GM19397 (cell line): ENCODE data around the gene ABCA2.

ENCODE experiments used
- ATAC-seq: cut with Tn5 transposase; IDR thresholded peaks from one replicate; pipeline ENCODE4 v1.9.1; 2021; ENCODE audit warnings: mild to moderate bottlenecking, moderate library complexity; ENCODE audit not compliant: unreplicated experiment

ABCA2 gene

DNA sequence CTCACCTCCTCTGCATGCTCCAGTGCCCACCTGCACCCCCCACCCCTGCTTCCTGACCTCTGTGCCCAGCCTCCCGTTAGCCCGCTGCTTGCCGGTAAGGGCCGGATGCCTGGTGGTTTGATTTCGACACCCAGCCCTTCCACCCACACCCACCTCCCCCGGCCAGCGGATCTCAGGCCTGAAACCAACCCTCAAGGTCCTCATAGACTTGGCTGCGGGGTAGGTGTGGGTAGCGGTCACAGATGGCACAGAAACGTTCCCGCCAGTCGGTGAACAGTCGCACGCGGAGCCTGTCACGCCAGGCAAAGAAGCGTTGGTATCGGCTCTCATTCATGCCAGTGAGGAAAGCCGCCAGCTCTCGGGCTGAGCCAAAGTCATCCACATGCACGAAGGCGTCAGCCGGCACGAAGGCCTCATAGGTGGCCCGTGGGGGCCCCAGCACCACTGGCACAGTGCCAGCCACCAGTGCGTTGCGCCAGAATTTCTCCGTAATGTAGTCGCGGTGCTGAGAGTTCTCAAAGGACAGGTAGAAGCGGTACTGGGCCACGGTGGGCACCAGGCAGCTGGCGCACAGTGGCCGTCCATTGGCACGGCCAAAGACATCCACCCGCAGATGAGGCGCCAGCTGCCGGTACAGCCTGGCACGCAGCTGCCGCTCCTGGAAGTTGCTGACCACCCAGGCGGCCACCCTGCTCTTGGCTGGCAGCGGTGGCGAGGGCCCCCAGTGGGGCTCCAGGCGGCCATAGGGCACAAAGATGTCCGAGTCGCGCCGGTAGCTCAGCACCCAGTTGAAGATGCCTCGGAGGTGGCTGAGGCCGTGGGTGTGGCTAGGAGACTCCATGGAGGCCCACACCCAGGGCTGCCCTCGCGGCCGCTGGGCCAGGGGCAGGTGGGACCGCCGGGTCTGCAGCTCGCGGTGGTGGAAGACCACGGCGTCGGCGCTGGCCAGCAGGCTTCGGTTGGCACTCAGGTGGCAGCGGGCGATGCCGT lies 2.8 kb upstream of the ABCA2 start:
- ATAC-seq: no peak

DNA sequence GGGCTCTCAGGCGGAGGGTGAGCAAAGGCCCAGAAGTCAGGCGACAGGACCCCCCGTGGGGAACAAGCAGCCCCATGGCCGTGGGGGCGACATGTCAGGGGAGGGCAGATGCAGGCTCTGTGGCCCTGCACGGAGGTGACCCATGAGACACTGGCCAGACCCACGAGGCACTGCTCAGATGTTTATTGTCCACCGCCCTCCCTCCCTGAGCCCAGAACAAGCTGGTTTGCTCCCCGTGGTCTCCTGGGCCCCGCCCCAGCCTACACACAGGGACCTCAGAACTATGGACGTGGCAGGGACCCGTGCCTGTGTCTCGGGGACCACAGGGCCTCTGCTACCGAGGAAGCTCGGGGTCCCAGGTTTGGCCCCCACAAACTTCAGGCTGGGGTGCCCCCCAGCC lies 2.0 kb upstream of the ABCA2 start:
- no peak for ATAC-seq

DNA sequence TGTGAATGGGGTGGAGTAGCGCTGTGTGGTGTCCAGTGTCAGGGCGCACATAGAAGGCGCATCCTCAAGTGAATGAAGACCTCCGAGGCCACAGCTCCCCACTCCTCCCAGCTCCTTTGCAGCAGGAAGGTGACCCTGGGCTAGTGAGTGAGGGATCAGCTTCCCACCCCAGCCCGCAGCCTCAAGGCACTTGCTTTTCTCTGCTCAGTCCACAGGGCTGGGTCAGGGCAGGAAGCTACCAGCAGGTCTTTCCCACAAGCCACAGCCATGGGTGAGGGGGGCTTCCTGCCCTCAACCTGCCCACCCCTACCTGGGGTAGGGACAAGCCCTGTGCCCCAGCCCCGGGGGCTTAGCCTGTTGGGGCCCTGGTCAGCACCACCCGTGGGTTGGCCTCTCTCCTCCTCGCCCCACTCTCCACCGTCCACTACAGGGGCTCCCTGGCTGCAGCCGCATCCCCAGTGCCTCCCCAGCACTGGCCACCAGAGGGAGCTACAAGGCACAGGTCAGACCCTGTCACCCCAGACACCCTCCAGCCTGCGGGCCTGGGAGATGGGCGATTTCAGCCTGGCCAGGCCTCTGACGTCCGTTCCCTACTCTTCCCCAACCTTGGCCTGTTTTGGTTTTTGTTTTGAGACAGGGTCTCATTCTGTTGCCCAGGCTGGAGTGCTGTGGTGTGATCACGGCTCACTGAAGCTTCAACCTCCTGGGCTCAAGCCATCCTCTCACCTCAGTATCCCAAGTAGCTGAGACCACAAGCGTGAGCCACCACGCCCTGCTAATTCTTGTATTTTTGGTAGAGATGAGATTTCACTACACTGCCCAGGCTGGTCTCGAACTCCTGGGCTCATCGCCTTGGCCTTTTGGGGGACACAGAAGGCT lies 1.3 kb upstream of the ABCA2 start:
- no peak for ATAC-seq

DNA sequence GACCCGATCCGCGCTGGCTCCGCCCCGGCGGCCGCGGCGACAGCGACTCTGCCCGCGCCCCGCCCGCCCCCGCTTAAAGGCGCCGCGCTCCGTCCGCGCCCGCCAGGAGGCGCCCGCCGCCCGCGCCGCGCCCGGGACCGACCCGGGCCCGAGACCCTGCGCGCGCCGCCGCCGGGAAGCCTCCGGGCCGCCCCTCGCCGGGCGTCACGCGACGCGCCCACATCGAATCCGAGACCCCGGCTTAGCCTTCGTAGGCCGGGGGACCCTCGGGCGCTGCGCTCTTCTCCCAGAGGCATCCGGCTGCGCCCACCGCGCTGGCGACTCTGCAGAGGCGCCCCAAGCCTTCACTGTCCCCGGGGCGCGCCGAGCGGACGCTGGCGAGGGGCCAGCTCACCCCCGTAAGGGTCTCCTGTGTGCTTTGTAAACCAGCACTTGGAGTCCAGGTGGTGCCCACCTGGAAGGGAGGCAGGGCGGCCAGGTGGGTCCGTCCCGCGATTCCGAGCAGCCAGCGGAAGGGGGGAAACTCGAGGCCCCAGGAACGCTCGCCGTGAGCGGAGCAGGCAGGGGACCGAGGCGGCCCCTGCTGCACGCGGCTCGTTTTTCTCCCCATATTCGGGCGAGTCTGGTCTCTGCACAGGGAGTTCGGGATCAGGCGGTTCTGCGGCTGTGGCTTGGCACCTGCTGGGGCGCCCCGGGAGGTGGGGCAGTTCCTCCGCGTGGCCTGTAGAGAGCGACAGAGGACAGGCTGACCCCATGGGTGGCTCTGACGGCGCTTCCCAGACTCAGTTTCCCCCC lies 423 bp upstream of the ABCA2 start:
- peak; percentile 42 for ATAC-seq

DNA sequence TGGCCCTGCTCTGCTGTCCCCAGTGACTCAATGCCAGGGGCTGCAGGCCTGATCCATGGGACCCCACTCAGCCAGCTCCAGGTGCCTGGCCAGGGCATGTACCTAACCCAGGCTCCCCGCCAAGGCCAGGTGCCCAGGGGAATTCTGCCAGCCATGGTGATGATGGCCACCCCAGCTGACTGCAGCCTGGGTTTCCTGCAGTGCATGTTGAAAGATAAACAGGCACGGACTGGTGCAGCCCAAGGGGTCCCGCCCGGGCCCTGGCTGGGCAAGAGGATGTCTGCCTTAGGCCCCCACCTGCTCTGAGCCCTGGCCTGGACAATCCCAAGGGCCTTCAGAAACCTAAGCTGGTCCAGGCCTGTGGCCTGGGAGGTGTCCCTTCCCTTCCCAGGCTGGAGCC lies 1.2 kb downstream of the ABCA2 start:
- ATAC-seq: no peak

DNA sequence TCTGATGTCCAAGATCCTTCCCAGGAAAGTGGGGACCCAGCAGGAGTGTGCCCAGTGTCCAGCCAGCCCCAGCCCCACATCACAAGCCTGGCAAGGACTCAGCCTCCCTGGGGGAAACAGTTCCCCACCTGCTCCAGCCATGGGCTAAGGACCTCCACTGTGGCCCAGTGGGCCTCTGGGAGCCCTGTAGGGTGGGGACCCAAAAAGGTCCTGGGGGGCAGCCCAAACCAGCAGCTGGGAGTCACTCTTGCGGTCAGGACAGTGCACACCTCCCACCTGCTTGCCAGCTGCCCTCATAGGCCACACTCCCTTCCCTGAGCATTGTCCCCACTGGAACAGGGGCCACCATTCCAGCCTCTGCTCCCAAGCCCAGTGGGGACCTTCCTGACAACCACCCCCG lies 1.7 kb downstream of the ABCA2 start:
- ATAC-seq: no peak

DNA sequence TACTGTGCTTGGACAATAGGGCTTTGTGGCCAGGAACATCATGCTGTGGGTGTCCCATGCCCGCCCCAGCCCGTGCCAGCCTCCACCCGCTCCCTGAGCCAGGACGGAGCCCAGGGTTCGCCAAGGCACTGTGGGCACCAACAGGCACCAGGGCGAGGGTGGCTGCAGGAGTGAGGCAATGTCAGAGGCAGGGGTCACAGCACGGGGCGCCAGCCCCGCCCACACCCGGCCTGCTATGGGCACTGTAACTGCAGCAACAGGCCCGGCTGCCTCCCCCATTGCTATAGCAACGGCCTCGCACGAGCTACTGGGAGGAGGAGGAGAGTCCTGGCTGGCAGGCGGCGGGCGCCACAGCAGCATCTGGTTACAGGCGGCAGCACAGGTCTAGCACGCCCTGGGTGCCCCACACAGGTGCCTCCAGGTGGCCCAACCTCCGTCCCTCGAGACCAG lies 2.5 kb downstream of the ABCA2 start:
- no peak for ATAC-seq

DNA sequence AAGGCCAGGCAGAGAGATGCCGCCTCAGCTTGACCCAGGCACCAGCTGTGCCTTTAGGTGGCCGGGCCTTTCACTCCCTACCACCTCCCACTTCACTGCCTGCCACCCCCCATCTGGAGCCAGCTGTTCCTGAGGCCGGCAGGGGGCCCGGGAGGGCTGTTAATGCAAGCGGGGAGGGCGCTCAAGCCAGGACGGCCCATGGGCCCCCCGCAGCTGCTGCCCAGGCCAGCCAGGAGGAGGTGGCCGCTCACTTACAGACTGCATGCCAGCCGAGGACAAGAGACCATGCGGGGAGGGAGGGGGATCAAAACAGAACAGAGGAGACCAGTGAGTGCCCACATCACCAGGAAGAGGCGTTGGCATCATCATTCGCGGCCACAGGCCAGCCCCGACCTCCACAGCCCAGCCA lies 4.5 kb downstream of the ABCA2 start:
- ATAC-seq: no peak

DNA sequence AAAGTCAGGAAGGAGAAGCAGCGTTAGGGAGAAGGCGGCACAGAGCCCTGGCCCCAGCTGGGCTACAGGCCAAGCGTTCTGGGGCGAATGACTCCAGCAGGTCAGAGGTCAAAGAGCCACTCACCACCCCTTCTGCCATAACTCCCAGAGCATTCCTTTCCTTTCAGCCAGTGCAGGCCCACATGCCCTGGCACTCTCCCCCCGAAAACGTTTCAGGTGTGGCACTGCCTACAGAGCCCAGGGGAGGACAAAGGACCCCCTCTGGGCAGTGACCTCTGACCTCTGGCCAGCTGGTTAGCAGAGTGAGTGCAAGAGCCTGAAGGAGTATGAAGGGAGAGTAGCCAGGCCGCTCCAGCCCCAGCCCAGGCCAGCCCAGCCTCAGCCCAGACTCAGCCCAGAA lies 4.9 kb downstream of the ABCA2 start:
- no peak for ATAC-seq

DNA sequence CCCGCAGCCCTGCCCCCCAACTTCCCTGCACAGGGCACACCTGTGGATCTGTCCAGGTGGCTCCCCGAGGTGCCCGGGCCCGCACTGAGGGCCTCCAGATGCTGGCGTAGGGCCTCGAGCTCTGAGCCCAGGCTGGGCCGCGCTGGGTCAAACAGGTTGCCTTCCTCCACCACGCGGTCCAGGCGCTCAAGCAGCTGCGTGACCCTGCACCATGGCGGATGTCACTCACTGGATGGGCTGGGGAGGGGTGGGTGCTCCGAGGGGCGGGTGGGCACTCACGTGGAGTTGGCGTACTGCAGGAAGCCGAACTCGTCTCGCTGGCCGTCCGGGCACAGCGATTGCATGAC lies 5.4 kb downstream of the ABCA2 start:
- no peak for ATAC-seq

DNA sequence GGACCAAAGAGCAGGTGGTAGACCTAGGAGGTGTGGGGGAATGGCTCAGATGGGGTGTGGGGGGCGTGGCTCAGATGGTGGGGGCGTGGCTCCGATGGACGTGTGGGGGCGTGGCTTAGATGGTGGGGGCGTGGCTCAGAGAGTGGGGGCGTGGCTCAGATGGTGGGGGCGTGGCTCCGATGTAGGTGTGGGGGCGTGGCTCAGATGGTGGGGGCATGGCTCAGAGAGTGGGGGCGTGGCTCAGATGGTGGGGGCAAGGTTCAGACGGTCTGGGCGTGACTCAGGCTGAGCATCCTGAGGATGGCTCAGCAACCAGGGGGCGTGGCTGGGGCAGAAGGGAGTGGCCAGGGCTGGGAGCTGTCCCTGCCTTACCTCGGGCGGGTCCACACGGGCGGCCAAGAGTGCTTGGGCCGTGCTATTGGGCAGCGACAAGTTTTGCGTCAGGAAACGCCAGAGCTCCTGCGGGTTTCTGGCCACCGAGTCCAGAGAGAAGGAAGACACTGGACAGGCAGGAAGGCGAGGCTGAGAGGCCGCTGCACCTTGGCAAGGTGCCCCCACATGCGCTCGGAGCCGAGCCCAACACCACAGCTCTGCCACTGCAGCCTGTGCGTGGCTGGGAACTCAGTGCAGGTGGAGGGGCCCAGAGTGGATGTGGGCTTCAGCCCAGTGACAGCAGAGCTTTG lies 5.9 kb downstream of the ABCA2 start:
- no peak for ATAC-seq

DNA sequence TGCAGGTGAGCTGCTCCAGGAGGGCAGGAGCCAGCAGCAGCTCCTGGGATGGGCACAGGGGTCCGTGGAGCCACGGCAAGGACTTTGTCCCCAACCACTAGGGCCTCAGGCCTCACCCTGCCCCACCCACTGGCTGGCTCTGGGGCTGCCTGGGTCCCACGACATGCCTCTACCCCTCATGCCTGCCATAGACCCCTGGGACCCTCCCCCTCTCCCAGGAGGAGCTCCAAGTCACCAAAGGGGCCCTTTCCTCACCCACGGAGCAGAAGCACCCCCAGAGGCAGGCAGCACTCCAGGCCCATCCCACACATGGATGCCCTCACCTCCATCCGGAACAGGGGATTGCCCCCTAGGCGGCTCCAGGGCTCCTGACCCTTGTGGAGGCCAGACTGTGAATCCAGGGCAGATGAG lies 6.5 kb downstream of the ABCA2 start:
- no peak for ATAC-seq

DNA sequence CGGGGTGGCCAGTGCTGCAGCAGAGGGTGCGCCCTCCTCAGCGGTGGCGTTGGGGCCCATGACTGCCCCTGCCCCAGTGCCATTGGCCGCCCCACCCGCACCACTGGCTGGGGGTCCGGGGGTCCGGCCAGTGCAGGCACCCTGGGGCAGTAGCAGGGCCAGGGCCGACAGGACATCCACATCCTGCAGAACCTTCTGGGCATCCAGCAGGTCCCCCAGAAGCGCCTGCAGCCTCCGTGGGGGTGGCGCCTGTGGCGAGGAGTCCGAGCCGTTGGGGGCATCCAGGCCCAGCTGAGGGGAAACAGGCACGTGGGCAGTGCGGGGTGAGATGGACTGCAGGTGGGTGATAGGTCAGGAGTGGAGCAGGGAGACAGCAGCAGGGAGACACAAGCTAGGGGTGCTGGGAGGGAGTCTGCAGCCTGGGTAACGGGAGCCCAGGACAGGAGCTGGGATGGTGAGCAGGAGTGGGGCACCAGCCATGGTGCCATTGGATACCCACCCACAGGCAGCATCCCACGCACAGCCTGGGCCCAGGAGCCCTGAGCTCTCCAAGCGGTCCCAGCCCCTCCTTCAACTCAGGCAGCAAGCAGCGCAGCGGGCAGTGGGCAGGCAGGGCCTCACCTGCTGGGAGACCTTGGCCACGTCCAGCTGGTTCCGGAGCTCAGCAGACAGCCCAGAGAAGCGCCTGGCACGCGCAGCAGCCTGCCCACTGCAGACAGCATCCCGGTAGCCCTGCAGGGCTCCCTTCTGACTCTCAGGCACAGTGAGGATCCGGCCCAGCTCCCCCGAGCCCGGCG lies 7.1 kb downstream of the ABCA2 start:
- ATAC-seq: no peak

DNA sequence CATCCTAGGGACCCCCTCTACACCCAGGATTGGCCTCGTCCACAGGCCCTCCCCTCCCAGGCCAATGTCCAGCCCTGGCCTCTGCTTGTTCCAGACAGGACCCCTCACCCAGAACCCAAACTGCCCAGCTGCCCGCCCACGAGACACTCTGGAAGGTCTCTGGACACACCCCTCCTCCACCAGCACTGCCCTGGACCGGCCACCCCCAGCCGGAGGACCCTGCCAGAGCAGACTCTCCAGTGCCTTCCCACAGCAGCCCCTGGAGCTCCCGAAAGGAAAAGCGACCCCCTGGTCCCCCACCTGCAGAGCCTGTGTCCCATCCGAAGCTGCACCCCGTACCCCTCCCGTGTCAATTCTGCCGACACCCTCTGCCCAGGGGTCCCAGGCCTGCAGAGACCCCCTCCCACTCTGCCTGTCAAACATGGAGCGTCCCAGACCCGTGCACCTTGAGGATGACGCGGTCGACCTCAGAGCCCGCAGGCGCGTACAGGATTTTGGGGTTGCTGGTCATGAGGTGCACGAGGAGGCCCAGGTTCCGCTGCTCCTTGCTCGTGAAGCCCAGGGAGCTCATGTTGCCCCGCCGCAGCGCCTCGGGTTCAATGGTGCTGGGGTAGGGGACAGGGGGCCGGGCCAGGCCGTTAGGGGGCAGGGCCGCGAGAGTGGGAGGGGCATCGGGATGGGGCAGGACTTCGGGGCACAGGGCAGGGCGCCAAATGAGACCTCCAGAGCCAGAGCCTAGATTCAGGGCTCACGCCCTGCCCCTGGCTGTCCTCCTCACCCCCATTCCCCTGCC lies 8.0 kb downstream of the ABCA2 start:
- ATAC-seq: no peak

DNA sequence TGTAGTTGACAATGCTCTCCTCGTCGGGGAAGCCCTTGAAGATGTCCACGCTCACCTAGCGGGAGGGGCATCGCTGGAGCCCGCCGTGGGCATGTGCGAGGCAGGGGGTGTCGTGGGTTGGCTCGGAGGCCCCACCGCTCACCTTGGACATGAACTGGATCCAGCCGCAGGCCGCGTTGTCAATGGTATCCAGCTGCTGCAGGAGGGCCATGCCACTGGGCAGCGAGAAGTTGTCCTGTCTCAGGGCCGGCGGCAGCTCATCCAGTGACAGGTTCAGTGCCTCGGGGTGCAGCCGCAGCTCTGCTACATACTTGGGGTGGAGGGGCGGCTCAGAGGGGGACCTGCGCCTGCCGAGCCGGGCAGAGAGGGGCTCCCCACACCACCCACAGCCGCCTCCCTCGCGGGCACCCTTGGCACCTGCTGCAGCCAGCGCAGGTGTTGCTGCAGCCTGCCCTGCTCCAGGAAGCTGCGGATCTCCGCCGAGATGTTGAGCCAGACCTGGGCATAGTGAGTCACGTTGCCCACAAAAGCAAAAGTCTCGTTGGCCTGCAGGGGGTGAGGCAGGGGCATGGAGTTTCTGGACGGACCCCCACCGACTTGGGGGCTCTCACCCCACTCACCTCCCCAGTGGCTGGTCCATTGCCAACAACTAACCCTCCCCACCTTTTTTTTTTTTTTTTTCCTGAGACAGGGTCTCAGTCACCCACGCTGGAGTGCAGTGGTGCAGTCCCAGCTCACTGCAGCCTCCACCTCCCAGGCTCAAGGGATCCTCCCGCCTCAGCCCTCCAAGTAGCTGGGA lies 9.1 kb downstream of the ABCA2 start:
- ATAC-seq: no peak

DNA sequence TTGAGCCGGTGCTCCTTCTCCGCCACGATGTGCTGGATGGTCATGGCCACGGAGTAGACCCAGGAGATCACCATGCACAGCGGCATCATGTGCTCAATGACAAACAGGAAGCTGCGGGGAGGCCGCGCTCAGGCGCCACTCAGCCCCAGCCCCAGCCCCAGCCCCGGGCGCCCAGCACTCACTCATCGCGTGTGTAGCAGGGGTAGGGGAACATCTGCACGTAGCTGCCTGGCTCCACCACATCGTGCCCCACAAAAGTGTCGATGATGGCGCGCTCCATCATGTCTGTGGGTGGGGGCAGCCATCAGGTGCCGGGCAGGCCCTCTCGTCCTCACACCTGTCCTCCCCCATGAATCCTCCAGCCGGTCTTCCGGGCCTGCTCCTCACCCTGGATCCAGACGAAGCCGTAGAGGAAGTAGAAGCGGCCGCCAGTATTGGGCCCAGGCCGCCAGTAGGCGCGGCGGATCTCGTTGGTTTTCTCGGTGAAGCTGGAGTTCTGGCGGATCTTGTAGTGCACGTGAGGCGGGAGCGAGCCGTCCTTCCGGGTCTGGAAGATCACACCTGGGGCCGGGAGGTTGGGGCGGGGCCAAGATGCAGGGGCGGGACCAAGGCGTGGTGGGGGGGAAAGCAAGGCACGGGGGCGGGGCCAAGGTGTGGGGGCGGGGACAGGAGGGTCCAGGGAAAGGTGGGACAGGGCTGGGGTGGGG lies 10.1 kb downstream of the ABCA2 start:
- no peak for ATAC-seq

DNA sequence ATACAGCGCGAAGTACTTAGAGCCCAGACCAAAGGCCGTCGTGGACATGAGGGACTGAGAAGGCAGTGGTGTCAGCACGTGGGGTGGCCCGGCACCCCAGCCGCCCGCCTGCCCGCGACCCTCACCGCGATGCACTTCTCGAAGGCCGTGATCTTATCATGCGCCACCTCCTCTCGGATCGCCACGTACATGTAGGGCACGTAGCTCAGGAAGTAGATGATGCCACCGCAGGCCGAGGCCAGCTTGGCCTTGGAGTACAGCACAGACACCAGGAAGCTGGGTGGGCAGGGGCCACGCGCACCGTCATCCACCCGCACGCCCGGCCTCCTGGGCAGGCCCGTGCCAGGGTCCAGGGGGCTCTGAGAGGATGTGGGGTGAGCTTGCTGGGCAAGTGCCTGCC lies 11.0 kb downstream of the ABCA2 start:
- no peak for ATAC-seq
